GM21526 (cell line): ENCODE measurements around the gene MGLL.
"Not testable (repeated sequence)": the region's sequence is repeated elsewhere in the genome, so short reads cannot be mapped to it uniquely, and the experiment has no call there.

Experiments
- ATAC-seq: cut with Tn5 transposase; IDR thresholded peaks from one replicate; pipeline ENCODE4 v1.9.1; 2021; ENCODE audit warnings: moderate library complexity; ENCODE audit not compliant: unreplicated experiment, low FRiP score

Gene MGLL

DNA sequence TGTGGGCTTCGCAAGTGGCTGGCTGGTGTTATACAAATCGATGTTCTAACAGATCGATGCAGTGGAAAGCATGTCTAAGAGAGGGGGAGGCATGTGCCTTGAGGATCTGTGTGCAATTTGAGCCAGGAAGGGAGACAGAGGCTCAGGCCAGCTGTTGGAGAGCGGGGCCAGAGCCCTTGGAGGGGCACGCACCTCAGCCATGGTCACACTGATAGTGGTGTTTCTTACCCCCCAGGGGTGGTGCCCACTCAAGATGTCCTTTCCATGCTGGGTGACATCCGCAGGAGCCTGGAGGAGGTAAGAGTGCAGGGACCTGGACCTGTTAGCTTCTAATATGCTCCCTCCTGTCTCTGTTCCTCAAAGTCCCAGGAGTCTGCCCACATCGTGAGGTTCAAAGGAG, 153.4 kb downstream of the MGLL start:
- ATAC-seq: no peak

DNA sequence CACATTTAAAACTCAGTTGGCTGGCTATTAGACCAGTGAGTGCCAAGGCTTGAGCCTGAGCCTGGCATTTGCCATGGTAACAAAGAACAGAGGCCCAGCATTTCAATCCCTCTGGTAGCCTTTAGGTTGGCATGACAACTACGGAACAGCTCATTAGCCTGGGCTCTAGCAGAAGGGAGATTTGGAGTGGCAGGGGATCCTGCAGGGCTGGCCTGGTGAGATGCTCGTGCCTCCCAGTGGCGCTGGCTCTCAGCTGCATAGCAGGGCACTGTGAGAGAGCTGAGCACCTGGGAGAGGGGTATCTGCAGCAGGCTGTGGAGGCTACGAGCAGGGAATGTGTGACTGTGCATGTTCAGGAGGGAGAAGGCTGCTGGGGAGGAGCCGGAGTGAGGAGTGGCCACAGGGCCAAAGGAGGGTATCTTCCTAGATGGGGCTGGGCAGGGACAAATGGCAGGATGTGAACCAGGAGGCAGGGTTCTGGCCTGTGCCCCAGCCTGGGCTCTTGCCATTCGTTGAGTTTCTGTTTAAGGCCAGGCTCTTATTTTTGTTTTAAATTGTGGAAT, 155.1 kb downstream of the MGLL start:
- ATAC-seq: no peak

DNA sequence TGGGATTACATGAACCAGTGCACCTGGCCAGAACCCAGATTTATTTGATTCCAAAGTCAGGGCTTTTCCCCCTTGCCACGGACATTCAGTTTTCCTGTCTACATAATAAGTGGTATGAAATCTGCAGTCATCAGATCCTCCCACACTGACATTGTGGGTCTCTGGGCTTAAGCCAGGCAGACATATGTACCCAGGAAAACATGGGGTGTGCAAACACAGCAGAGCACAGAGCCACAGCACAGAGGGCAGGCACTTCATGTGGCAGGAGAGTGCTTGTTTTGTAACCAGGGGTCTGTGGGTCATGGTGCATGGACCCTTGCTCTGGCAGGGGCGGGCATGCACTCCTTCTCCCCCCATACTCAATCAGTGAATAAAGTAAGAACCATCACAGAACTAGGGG, 155.6 kb downstream of the MGLL start:
- ATAC-seq: no peak

DNA sequence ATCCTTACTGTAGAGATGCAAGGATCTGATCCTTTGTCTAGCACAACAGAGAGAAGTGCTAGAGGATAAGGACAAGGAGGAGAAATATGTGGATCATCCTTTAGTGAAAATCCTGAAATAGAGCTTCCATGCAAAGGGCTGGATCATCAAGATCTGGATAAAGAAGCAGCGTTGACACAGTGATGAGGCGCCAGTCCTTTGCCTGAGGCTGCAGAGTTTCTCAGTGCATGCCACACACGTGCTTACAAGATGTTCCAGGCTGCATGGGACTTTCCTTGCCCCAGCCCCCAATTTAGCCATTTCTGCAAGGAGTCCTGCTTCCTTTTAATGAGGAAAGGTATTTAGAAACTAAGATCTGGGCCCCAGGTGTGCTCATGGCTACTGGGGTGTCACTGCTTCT, 156.7 kb downstream of the MGLL start:
- ATAC-seq: no peak

DNA sequence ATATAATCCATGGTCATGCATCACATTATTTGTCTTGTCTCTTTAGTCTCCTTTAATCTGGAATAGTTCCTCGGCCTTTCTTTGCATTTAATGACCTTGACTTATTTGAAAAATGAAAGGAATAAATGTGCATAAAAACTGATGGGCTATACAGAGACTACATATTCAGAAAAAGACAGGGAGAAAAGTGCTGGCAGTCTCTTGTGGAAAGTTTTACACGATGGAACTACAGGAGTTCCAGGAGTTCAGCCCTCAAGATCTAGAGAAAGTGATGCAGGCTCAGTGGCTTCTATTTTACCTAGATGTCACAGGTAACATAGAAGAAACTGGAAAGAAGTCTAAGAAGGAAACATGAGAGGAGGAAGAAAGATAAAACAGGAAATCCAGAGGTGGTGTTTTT, 157.2 kb downstream of the MGLL start:
- ATAC-seq: no peak

DNA sequence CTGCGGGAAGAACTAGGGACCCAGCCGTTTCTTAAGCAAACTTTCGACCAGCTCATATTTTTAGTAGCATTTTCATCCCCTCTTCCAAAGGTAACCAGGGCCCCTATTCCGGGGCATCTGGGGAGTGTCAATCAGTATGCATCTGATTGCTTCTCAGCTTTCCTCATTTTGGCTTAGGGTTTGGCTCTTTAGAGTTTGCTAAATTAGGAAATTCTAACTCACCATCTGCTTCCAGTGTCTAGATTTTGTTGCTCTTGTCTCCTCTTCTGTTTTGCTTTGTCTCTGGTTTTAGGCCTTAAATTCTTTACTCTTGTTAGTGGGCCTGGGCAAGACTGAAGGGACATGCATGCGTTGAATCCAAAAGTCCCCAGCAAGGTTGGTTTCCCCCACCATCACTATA, 159.2 kb downstream of the MGLL start:
- no peak for ATAC-seq

DNA sequence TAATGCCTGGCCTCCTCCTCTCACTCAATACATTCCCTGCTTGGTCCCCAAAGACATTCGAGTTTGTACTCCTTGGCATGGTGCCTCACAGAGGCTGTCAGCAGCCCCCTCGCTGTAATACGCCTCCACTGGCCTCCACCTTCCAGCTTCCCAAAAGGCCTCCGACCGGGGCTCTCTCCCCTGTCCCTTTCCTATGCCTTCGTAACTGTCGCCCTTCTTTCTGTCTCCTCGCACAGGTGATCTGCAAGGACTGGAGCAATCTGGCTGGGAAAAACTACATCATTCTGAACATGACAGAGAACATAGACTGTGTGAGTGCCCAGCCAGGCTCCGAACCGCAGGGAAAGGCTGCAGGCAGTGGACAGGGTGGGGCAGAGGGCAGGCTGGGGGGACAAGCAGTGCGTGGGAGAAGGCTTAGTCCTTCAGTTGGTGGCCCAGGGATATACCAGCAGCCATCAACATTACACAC, 160.3 kb downstream of the MGLL start:
- ATAC-seq: no peak

DNA sequence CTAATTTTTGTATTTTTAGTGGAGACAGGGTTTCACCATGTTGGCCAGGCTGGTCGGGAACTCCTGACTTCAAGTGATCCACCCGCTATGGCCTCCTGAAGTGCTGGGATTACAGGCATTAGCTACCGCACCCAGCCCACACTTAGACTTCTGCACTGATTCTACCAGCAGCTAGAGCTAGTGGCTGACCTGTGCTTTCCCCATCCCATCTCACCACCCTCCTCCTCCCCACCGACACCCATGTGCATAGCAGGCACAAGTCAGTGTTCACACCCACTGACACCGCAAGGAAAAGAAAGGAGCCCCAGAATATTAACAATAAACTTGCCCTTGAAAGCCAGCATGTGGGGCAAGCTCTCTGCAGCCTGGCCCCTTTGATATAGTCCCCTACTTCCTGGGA, 160.7 kb downstream of the MGLL start:
- no peak for ATAC-seq

DNA sequence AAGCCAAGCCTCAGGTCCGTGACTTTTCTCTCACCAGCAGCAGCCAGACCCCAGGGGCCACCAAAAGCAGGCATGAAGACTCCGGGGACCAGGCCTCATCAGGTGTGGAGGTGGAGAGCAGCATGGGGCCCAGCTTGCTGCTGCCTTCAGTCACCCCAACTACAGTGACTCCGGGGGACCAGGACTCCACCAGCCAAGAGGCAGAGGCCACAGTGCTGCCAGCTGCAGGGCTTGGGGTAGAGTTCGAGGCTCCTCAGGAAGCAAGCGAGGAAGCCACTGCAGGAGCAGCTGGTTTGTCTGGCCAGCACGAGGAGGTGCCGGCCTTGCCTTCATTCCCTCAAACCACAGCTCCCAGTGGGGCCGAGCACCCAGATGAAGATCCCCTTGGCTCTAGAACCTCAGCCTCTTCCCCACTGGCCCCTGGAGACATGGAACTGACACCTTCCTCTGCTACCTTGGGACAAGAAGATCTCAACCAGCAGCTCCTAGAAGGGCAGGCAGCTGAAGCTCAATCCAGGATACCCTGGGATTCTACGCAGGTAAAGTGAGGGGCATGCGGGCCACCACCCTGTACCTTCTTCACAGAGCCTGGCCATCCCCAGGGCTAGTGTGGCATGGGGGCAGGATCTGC, 161.6 kb downstream of the MGLL start:
- no peak for ATAC-seq

DNA sequence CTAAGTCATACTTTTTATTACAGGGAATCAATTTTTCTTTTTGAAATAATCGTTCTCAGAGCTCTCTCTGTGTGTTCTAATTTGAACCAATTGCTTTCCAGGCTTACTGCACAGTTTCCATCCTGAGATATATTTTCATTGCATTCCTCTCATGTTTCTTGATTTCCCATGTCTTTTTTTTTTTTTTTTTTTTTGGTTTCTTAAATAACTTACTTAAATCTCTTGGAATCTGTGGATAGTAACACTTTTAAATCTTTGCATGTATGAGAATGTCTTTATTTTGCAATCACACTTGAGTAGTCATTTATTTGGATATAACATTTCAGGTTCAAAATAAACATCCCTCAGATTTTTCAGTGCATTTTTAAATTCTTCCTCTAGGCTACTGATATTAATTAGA, 164.1 kb downstream of the MGLL start:
- no peak for ATAC-seq

DNA sequence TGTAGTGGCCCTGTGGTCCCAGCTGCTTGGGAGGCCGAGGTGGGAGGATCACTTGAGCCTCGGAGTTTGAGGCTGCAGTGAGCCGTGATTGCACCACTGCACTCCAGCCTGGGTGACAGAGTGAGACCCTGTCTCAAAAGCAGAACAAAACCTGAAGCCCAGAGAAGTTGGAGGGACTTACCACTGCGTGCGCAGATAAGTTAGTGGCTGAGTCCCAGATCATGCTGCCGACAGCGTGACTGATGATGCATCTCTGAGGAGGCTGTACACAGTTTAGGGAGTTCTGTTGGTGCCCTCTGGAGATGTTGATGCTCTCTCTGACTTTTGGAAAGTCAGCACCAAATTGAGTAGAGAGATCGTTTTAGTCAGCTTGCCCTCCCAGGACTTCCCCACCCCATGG, 165.4 kb downstream of the MGLL start:
- ATAC-seq: no peak

DNA sequence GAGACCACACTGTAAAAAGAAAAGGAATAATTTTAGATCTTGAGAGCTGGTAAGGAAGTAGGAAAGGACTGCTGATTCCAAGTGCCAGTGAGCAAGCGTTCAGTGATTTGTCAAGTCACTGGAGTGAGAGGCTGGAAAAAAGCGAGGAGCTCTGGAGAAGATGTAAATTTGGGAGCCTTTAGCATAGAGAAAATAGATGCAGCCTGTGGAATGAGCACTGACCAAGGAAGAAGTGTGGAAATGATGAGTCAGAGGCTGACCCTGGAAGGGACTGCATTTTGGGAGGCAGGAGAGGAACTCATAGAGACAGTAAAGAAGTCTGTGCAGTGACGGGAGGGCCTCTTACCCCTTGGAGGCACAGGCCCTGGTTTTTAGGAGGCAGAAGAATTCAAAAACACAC, 166.7 kb downstream of the MGLL start:
- ATAC-seq: no peak

DNA sequence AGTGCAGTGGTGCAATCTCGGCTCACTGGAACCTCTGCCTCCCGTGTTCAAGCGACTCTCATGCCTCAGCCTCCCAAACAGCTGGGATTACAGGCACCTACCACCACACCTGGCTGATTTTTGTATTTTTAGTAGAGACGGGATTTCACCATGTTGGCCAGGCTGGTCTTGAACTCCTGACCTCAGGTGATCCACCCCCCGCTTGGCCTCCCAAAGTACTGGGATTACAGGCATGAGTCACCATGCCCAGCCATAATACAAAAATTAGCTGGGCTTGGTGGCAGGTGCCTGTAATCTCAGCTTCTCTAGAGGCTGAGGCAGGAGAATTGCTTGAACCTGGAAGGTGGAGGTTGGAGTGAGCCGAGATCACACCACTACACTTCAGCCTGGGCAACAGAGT, 167.3 kb downstream of the MGLL start:
- not testable (repeated sequence) for ATAC-seq

DNA sequence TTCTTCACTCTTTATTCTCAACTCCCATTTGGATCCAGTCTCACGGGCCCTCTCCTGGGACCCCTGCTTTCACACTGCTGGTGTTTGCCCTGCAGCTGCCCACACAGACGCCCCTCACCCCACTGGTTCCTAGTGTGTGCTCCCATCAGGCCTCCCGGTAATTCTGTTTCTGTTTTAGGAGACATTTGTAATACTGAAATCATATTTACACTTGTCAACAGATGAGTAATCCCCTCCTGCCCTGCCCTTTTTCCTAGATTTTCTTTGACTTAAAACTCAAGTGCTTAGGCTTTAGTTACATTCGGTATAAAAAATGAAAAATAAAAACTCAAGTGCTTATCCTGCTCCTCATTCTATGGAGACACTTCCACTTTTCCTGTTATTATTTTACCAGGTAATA, 167.9 kb downstream of the MGLL start:
- ATAC-seq: no peak

DNA sequence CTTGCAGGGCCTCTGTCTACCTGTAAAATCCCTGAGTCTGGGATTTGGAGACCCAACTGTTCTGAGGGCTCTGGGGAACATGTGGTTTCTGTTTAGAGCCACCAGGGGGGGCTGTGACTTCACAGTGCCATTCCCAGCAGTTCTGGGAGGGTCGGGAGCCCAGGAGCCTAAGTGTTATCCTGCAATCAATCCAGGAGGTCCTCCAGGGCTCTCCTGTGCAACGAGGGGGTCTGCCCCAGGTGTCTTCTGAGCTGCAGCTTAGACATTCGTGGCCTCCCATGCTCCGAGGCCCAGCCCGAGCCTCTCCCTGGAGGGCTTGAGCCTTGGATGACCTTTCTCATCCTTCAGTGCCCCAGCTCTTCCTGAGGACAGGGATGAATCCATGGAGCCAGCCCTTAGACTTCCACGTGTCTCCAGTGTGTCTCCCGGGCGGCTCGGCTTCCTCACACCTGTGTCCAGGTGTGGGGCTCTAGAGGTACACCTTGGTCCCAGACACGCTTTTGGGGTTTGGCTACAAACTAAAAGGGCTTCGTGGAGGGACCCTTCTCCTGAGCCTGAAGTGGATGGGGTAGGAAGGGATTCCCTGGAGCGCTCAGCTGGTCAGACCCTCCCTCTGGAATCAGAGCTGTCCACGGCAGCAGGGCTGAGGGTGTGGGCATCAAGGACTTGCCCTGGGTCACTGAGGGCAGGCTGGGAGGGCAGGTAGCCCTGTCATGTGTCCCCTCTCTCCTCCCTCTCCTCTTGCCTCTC, 169.9 kb downstream of the MGLL start:
- no peak for ATAC-seq

DNA sequence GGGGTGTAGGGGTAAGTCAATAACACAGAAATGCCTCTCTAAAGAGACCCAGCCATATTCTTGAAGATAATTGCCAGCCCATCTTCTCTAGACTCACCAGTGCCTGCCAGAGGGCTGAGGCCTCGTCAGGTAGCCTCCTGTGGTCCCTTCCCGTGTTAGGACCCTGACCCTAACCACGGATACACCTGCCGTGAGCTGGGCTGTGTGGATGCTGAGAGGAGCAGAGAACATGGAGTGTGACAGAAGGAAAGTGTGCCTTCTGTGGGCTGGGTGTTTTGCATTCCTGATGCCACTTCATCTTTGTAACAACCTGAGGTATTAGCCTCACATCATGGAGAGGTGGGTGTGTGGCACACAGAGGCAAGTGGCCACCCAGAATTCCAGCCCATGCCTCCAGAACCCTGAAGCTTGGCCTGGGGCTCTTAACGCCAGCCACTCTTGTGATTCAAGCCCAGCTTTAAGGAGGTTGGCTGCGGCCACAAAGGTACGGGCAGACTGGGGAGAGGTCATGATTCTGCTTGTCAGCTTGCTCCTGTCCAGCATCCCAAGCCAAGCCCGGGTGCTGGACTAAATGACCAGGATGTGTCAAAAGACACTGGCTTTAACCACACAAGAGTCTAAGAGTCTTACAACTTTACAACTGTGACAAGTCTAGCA, 170.7 kb downstream of the MGLL start:
- ATAC-seq: no peak

DNA sequence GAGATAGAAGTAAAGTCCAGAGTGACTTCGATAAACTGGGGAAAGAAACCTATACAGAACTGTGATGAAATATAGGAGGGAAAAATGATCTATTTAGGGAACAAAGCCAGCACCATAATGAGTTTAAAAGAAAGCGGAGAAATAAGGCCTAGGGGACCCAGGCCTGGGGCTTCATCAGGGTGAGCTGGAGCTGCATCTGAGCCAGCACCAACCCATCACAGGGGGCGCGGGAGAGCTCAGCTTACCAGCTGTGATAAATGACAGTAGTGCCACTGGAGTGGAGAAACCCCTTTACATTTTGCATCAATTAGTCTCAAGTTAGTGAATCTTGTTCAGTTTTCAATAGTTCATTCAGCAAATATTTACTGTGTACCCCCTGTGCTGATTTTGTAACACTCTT, 172.1 kb downstream of the MGLL start:
- ATAC-seq: no peak

DNA sequence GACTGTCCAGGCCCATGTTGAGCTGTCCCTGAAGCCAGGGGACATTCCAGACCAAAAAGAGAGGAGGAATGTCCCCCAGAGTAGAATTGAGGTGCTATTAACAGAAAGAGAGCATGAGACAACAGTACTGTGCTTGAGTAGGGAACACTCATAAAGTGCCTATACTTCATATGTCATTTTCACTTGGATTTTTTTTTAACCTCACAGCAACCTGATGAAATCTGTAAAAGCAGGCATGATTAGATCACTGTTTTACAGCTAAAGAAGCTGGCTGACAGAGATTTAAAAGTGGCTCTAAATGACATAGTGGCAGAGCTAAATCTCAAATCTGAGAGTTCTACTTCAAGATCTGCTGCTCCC, 174.5 kb downstream of the MGLL start:
- no peak for ATAC-seq

DNA sequence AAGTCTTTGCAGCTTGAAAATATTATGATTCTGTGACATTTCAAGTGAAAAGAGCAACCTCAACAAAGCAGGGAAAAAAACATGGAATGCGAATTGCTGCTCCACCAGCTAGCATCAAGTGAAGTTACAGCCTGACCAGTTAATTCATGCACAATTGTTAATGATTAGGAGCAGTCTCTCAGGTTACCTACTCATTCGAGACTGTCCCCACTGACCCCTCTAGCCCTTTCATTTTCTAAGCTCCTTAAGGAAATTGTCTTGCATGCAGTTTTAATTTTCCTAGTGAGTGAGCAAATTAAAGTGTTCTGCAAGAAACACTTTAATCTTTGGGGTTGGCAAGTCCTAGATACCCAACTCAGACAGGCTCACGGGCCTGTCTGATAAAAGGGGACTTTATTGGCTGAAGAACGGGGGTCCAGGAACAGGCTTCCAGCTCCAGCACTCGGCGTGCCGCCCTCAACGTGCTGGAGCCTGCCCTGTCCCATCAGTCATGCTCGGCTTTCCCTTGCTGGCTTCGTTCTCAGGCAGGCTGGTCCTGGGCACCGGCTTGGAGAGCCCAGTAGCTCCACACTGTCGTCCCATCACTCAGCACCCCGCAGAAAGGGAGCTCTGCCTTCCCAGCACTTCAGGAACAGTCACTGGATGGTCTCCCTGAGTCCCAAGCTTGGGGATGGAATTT, 175.0 kb downstream of the MGLL start:
- no peak for ATAC-seq

DNA sequence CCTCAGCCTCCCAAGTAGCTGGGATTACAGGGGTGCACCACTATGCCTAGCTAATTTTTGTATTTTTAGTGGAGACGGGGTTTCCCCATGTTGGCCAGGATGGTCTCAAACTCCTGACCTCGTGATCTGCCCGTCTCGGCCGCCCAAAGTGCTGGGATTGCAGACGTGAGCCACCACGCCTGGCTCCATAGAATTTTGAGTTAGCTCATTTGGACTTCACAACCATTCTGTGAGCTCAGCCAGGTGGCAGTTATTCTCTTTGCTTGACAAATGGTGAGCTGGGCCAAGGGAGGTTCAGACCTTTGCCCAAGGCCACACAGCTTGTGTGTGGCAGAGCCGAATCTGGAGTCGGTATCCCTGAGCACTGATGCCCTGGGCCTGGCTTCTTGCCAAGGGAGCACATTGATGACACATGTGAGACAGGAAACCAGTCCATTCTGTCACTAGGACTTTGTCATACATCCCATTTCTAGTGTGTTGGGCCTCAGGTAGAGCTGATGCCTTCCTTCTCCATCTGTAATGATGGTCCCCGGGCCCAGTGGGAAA, 175.7 kb downstream of the MGLL start:
- ATAC-seq: no peak
